GM21447 (cell line): Measurements from ENCODE around the gene TCEAL3.
"Not testable (repeated sequence)": the region's sequence is repeated elsewhere in the genome, so short reads cannot be mapped to it uniquely, and the experiment has no call there.

Source experiments
- ATAC-seq: cut with Tn5 transposase; IDR thresholded peaks from one replicate; pipeline ENCODE4 v1.9.1; 2021; ENCODE audit not compliant: unreplicated experiment

Gene TCEAL3

DNA sequence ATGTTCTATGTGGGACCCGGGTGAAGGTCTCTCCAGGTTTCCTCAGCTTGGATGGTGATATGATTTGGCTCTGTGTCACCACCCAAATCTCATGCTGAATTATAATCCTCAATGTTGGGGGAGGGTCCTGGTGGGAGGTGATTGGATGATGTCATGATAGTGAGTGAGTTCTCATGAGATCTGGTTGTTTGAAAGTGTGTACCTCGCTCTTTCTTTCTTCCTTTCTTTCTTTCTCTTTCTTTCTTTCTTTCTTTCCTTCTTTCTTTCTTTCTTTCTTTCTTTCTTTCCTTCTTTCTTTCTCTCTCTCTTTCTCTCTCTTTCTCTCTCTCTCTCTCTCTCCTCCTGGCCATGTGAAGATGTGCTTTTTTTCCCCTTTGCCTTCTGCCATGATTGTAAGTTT lies 51.7 kb downstream of the TCEAL3 start:
- not testable (repeated sequence) for ATAC-seq
